K562 (cell line): ENCODE data around the gene STK11. TPM values are rescaled to one million over a fixed set of nuclear protein-coding genes. Genes with fewer than 3 reads are reported as not detected.
A peak's percentile ranks its signal among the peaks of the same experiment; 100 is the strongest.

Source experiments
- E2F6 ChIP-seq, 2 experiments: IDR thresholded peaks; 2 replicates each; pipeline ENCODE4 v1.6.1; 2011; ENCODE audit warnings: borderline replicate concordance in 1 of 2, control low read depth in 1 of 2, low read depth in 1 of 2, low read length in 1 of 2, mild to moderate bottlenecking in 1 of 2, mixed read lengths in 1 of 2, moderate library complexity in 1 of 2; ENCODE audit not compliant: insufficient read depth in 1 of 2, insufficient read length in 1 of 2, poor library complexity in 1 of 2, severe bottlenecking in 1 of 2; ENCODE audit errors: extremely low read depth in 1 of 2
- GTF2E2 ChIP-seq: fragments of 200-800 bp; sonication (Bioruptor generic); IDR thresholded peaks from 2 replicates; pipeline ENCODE4 v1.6.1; 2016; ENCODE audit warnings: missing genetic modification characterization, missing compliant biosample characterization
- MAFF ChIP-seq: IDR thresholded peaks from 2 replicates; pipeline ENCODE4 v1.6.1; 2012; ENCODE audit warnings: low read length, improper control_type of control experiment
- MCM2 ChIP-seq: fragments of 450-650 bp; IDR thresholded peaks from 2 replicates; pipeline ENCODE4 v1.6.1; 2017; ENCODE audit warnings: low read depth, mild to moderate bottlenecking
- NCOA6 ChIP-seq: fragments of 450-650 bp; IDR thresholded peaks from 2 replicates; pipeline ENCODE4 v1.6.1; 2017; ENCODE audit warnings: mild to moderate bottlenecking
- TCF7 ChIP-seq: sonication (generic); IDR thresholded peaks from 2 replicates; pipeline ENCODE4 v1.6.1; 2016; ENCODE audit warnings: antibody characterized with exemption, borderline replicate concordance
- U2AF1 ChIP-seq: fragments of 200-400 bp; formaldehyde crosslinking; optimal IDR thresholded peaks from 2 replicates; pipeline ENCODE3; 2017; ENCODE audit warnings: mild to moderate bottlenecking, low read depth, low read length, moderate library complexity
- ZBTB40 ChIP-seq, 2 experiments: fragments of 450-650 bp in 1 of 2; sonication (generic) in 1 of 2; formaldehyde crosslinking in 1 of 2; IDR thresholded peaks; 2 replicates each; pipeline versions ENCODE4 v1.7.1 to v1.9.0; 2016 to 2022; ENCODE audit warnings: inconsistent platforms in 1 of 2, mild to moderate bottlenecking in 1 of 2, missing genetic modification reagents in 1 of 2
- ZNF280B ChIP-seq: fragments of 250-450 bp; sonication (Bioruptor Pico); IDR thresholded peaks from 2 replicates; pipeline ENCODE4 v1.5.1; 2021; ENCODE audit warnings: mild to moderate bottlenecking
- ZNF589 ChIP-seq: fragments of 200-800 bp; sonication (Bioruptor generic); IDR thresholded peaks from 2 replicates; pipeline ENCODE4 v1.6.1; 2016; ENCODE audit warnings: low read depth, missing genetic modification characterization, missing compliant biosample characterization
- ZNF707 ChIP-seq: fragments of 250-450 bp; sonication (Bioruptor Pico); conservative IDR thresholded peaks from 2 replicates; pipeline ENCODE4 v1.8.0; 2022; ENCODE audit warnings: inconsistent platforms, mild to moderate bottlenecking, moderate library complexity
- polyA plus RNA-seq, 8 experiments: library from polyadenylated mRNA; depleted of rRNA in 4 of 8; stranded (reverse) in 5 of 8; unstranded in 3 of 8; fragments of >200 nt; fragmentation: Nextera tagmentation in 2 of 8; fragmentation: Illumina TruSeq in 1 of 8; extraction: Ambion mirVana in 2 of 8; extraction: Trizol in 1 of 8; gene quantifications; 2 replicates each; pipeline versions ENCODE4 v1.2.1 to v1.2.3, GENCODE V29; 2011 to 2014; ENCODE audit warnings: inconsistent platforms in 1 of 8, missing spikeins in 1 of 8
- total RNA-seq, 7 experiments: library from RNA; depleted of rRNA in 6 of 7; stranded (reverse); fragments of >200 nt in 6 of 7; fragmentation: Illumina TruSeq in 2 of 7; extraction: Trizol in 2 of 7; gene quantifications; 2 replicates each; pipeline versions ENCODE4 v1.2.1 to v1.2.3, GENCODE V29; 2011 to 2021; ENCODE audit warnings: low replicate concordance in 1 of 7

Gene STK11
- total and polyA plus RNA-seq, 9 of the 15 experiments (the other 6 are each of a cell fraction or from before 2014, with no cell fraction given), result 0.15 to 96.5 (median 31.7) TPM

GRCh38 chr19:1239796-1240737 lies 34.5 kb downstream of the STK11 start (continued):
- TF ChIP-seq ZBTB40 (IDR thresholded peaks at IDR 0.05), result 0 out of 2 replicates have a peak, but pooled peaks have one; percentile 17
- TF ChIP-seq ZBTB40 (CRISPR knock-in tag; IDR thresholded peaks at IDR 0.05), result no peak
- no peak for TF ChIP-seq GTF2E2 (tag)
- TF ChIP-seq TCF7, result 0 out of 2 replicates have a peak, but pooled peaks have one; percentile 31
- TF ChIP-seq MAFF, result no peak
- peak; percentile 34 to 74 for TF ChIP-seq E2F6 (IDR thresholded peaks at IDR 0.05; ENCODE audit: borderline replicate concordance in 1 of 2, extremely low read depth in 1 of 2, insufficient read depth in 1 of 2, insufficient read length in 1 of 2, low read depth in 1 of 2, low read length in 1 of 2, poor library complexity in 1 of 2, severe bottlenecking in 1 of 2)
- TF ChIP-seq NCOA6, result no peak
- no peak for TF ChIP-seq U2AF1
- TF ChIP-seq ZNF707 (CRISPR knock-in tag), result 0 out of 2 replicates have a peak, but pooled peaks have one; percentile 27
- TF ChIP-seq ZNF280B, result no peak
- no peak for TF ChIP-seq ZNF589 (CRISPR knock-in tag)
- no peak for TF ChIP-seq MCM2
